NOMO-1 treated with DMSO at 0.1 percent for 48 hours (cell line): ENCODE measurements around the gene BCAP31.
A peak's percentile ranks its signal among the peaks of the same experiment; 100 is the strongest.
"Not testable (repeated sequence)": the region's sequence is repeated elsewhere in the genome, so short reads cannot be mapped to it uniquely, and the experiment has no call there.

Source experiments
- DNase-seq: peaks from one replicate; lab custom pipeline; 2025; ENCODE audit not compliant: unreplicated experiment; lab: John Stamatoyannopoulos, UW

Gene BCAP31

GRCh38 chrX:153717445-153717844 is 6.7 kb downstream of the BCAP31 start:
- DNase-seq: no peak

- DNase-seq: no peak
Observed at GRCh38 chrX:153714256-153714655, 9.9 kb downstream of the BCAP31 start.

GRCh38 chrX:153709726-153710674 is 14.2 kb downstream of the BCAP31 start:
- no peak for DNase-seq

GRCh38 chrX:153708415-153708814 is 15.8 kb downstream of the BCAP31 start:
- peak; percentile 15 for DNase-seq

GRCh38 chrX:153707406-153707805 is 16.8 kb downstream of the BCAP31 start:
- no peak for DNase-seq

GRCh38 chrX:153706799-153707198 is 17.4 kb downstream of the BCAP31 start:
- DNase-seq: no peak

GRCh38 chrX:153705403-153706060 is 18.7 kb downstream of the BCAP31 start:
- not testable (repeated sequence) for DNase-seq

GRCh38 chrX:153704631-153705402 is 19.4 kb downstream of the BCAP31 start:
- not testable (repeated sequence) for DNase-seq

GRCh38 chrX:153704021-153704526 is 20.1 kb downstream of the BCAP31 start:
- DNase-seq: no peak

GRCh38 chrX:153703036-153703370 is 21.2 kb downstream of the BCAP31 start:
- DNase-seq: no peak

- no peak for DNase-seq
Observed at GRCh38 chrX:153702336-153703035, 21.7 kb downstream of the BCAP31 start.

- DNase-seq: no peak
Observed at GRCh38 chrX:153701706-153702105, 22.5 kb downstream of the BCAP31 start.

- no peak for DNase-seq
Observed at GRCh38 chrX:153700967-153701366, 23.2 kb downstream of the BCAP31 start.

GRCh38 chrX:153700376-153700945 is 23.7 kb downstream of the BCAP31 start:
- no peak for DNase-seq

- DNase-seq: not testable (repeated sequence)
Observed at GRCh38 chrX:153699784-153700371, 24.3 kb downstream of the BCAP31 start.

- not testable (repeated sequence) for DNase-seq
Observed at GRCh38 chrX:153699210-153699783, 24.9 kb downstream of the BCAP31 start.

- no peak for DNase-seq
Observed at GRCh38 chrX:153697924-153698865, 26.0 kb downstream of the BCAP31 start.

- not testable (repeated sequence) for DNase-seq
Observed at GRCh38 chrX:153696986-153697722, 27.0 kb downstream of the BCAP31 start.
